Peyer's patch (tissue), 4 donors: ENCODE results near the gene DLGAP4. TPM values are rescaled to one million over a fixed set of nuclear protein-coding genes. Genes with fewer than 3 reads are reported as not detected.

ENCODE experiments used
- DNase-seq, 3 donors: peaks; one replicate each; pipeline ENCODE4 v3.0.0-alpha.2; 2017 to 2019
- H3K27ac ChIP-seq, 4 donors: fragments of 200-600 bp; sonication (generic); one replicate each; pipeline ENCODE4 v1.5.1; 2016 to 2019
- H3K27me3 ChIP-seq, 2 donors: fragments of 200-600 bp; sonication (generic); one replicate each; pipeline ENCODE4 v1.5.1; 2019
- H3K36me3 ChIP-seq, 3 donors: fragments of 200-600 bp; sonication (generic); one replicate each; pipeline ENCODE4 v1.5.1; 2016 to 2019
- H3K4me1 ChIP-seq, 4 donors: fragments of 200-600 bp; sonication (generic); one replicate each; pipeline ENCODE4 v1.5.1; 2016 to 2019
- H3K4me3 ChIP-seq, 4 donors: fragments of 200-600 bp; sonication (generic); 1 replicate in 3 of 4; 2 replicates in 1 of 4; pipeline ENCODE4 v1.5.1; 2016 to 2019; ENCODE audit warnings: mild to moderate bottlenecking in 1 of 4
- H3K9me3 ChIP-seq, 4 donors: fragments of 200-600 bp; sonication (generic); one replicate each; pipeline ENCODE4 v1.5.1; 2016 to 2019; ENCODE audit warnings: mild to moderate bottlenecking in 1 of 4
- CTCF ChIP-seq, 6 experiments: fragments of 450-650 bp in 4 of 6; fragments of 200-600 bp in 2 of 6; sonication (generic) in 1 of 6; IDR thresholded peaks; one replicate each; pipeline ENCODE4 v1.5.1; 2017 to 2019; ENCODE audit warnings: antibody characterized with exemption in 6 of 6, mild to moderate bottlenecking in 3 of 6, moderate library complexity in 1 of 6
- POLR2A ChIP-seq, 2 donors: fragments of 450-650 bp; IDR thresholded peaks; one replicate each; pipeline ENCODE4 v1.5.1; 2017; ENCODE audit warnings: antibody characterized with exemption in 2 of 2, mild to moderate bottlenecking in 2 of 2, moderate library complexity in 2 of 2
- total RNA-seq, 4 donors: library from RNA; depleted of rRNA; stranded (reverse); fragments of >200 nt; gene quantifications; one replicate each; pipeline ENCODE4 v1.1.0, GENCODE V29; 2016

The DLGAP4 gene
- total RNA-seq, 4 donors from 2014 or later: 44.5 to 70.1 (median 59.0) TPM

DNA sequence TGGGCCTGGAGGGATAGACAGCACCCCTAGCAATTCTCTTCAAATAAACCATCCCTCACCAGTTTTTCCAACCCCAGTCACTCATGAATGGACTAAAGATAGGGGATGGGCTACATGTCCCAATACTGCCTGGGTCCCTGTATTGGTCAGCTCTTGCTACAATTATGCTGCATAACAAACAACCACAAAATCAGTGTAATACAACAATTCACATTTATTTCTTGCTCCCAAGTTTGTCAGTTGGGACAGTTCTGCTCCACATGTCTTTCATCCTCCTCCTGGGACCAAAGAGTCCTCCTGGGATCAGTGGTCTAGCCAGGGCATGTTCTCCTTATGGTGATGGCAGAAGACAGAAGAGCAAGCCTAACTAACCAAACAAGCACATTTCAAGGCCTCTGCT, 143.5 kb downstream of the DLGAP4 start:
- H3K27ac ChIP-seq: no peak overlapping the region
- H3K4me3 ChIP-seq: no peak overlapping the region
- H3K36me3 ChIP-seq: no peaks in the 10 kb centered on the region
- H3K27me3 ChIP-seq: no peaks in the 10 kb centered on the region
- DNase-seq: no peak
- no peaks in the 10 kb centered on the region for H3K9me3 ChIP-seq
- TF ChIP-seq CTCF (IDR thresholded peaks at IDR 0.05) (no peak), POLR2A (IDR thresholded peaks at IDR 0.05) (no peak)
- H3K4me1 ChIP-seq: peaks cover 0 to 3% (median 0%) of the 10 kb centered on the region in 4 donors

GRCh38 chr20:36454332-36454697, 148.2 kb downstream of the DLGAP4 start:
- no peaks in the 10 kb centered on the region for H3K27me3 ChIP-seq
- H3K36me3 ChIP-seq: no peaks in the 10 kb centered on the region
- DNase-seq: no peak
- no peak overlapping the region for H3K4me3 ChIP-seq
- TF ChIP-seq CTCF (IDR thresholded peaks at IDR 0.05): no peak
- TF ChIP-seq POLR2A (IDR thresholded peaks at IDR 0.05): no peak
- H3K27ac ChIP-seq: no peak overlapping the region
- no peaks in the 10 kb centered on the region for H3K9me3 ChIP-seq
- peaks cover 0 to 6% (median 0%) of the 10 kb centered on the region in 4 donors for H3K4me1 ChIP-seq

DNA sequence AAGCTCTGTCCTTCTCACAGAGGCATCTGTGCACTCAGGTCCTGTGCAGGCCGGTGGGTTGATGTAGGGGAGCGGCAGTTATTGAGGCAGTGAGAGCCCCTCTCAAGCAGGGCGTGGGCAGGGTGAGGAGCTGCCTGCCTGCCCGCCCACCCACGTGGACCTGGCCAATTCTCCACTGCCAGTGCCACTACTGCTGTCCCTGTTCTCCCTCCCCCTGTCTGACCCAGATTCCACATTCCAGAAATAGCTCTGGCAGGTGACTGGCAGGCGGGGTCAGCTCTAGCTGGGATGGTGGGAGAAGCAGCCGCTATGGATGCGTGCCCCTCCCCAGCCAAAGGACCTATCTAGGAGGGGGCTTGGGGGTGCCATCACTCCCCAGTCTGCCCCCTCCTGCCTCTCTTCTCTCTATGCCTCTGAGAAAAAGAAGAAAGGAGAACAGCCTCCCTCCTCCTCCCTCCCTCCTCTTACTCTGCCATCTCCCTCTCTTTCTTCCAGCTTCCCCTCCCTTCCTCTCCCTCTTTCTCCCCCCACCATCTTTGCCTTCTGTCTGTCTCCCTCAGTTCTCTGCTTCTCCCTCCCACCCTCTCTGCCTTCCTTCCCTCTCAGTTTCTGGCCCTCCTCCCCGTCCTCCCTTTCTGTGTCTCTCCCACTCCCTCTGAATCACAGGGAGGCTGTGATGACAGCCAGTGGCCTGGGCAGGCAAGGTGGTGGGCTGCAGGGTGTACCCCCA, 148.7 kb downstream of the DLGAP4 start:
- H3K4me1 ChIP-seq: peaks cover 0 to 6% (median 0%) of the 10 kb centered on the region in 4 donors
- no peaks in the 10 kb centered on the region for H3K27me3 ChIP-seq
- DNase-seq: no peak
- no peaks in the 10 kb centered on the region for H3K36me3 ChIP-seq
- H3K4me3 ChIP-seq: no peak overlapping the region
- H3K9me3 ChIP-seq: no peaks in the 10 kb centered on the region
- TF ChIP-seq POLR2A (IDR thresholded peaks at IDR 0.05): no peak
- no peak for TF ChIP-seq CTCF (IDR thresholded peaks at IDR 0.05)
- no peak overlapping the region for H3K27ac ChIP-seq

GRCh38 chr20:36455972-36456625, 150.0 kb downstream of the DLGAP4 start:
- TF ChIP-seq CTCF (IDR thresholded peaks at IDR 0.05) (no peak), POLR2A (IDR thresholded peaks at IDR 0.05) (no peak)
- Histone ChIP-seq H3K9me3 (no peaks in the 10 kb centered on the region), H3K4me3 (no peak overlapping the region), H3K36me3 (no peaks in the 10 kb centered on the region), H3K27ac (no peak overlapping the region), H3K27me3 (no peaks in the 10 kb centered on the region), H3K4me1 (peaks cover 0 to 10% (median 0%) of the 10 kb centered on the region in 4 donors)
- no peak for DNase-seq

- DNase-seq: peak; percentile 94 to 97 (median 96)
- H3K4me1 ChIP-seq: peaks cover 2 to 37% (median 20%) of the 10 kb centered on the region in 4 donors
- TF ChIP-seq POLR2A (IDR thresholded peaks at IDR 0.05) (peak; percentile 85 to 95), CTCF (IDR thresholded peaks at IDR 0.05) (peak in 1 of 6 experiments; percentile 17)
- peak overlapping the region; percentile 53 to 93 (median 80) for H3K4me3 ChIP-seq
- no peaks in the 10 kb centered on the region for H3K9me3 ChIP-seq
- peak overlapping the region; percentile 86 to 99 (median 92) for H3K27ac ChIP-seq
- no peaks in the 10 kb centered on the region for H3K36me3 ChIP-seq
- H3K27me3 ChIP-seq: no peaks in the 10 kb centered on the region
Measured at GRCh38 chr20:36460648-36461599, 154.8 kb downstream of the DLGAP4 start.
